HepG2 (cell line): ENCODE results near the gene PNKD. TPM values are rescaled to one million over a fixed set of nuclear protein-coding genes. Genes with fewer than 3 reads are reported as not detected.

ENCODE experiments used
- ATAC-seq: fragments of 200-7000 bp; cut with Tn5 transposase; 3 replicates; pipeline ENCODE4 v1.9.1; 2020; ENCODE audit warnings: mild to moderate bottlenecking, moderate library complexity
- BruUV-seq: library from RNA; stranded (reverse); fragments of 400-500 nt; replicated peaks from 2 replicates; lab custom pipeline; 2021; lab: Mats Ljungman, UMichigan
- CTCF ChIA-PET: fragments of 300-600 bp; formaldehyde crosslinking; extraction: SDS; loops from one replicate; lab custom pipeline; 2021; ENCODE audit warnings: low total read pairs, inconsistent platforms, low intra/inter-chr PET ratio; lab: Yijun Ruan, JAX
- POLR2A ChIA-PET: fragments of 350-600 bp; sonication (Branson Sonifier 250); formaldehyde crosslinking; loops from one replicate; lab custom pipeline; 2020; ENCODE audit warnings: antibody characterized with exemption, inconsistent platforms; lab: Yijun Ruan, JAX
- DNase-seq: peaks from one replicate; pipeline ENCODE4 v3.0.0-alpha.2; 2015; ENCODE audit warnings: low spot score
- FAIRE-seq: peaks from 3 replicates; lab custom pipeline; 2011; peaks lifted over from hg19 to GRCh38; lab: Jason Lieb, UNC
- H2AFZ ChIP-seq: one replicate; pipeline ENCODE4 v1.6.1; 2011; ENCODE audit warnings: low read length, inconsistent platforms
- H3K27ac ChIP-seq: fragments of 300-600 bp; 3 replicates; pipeline ENCODE4 v1.8.0; 2011; ENCODE audit warnings: mixed run types, mild to moderate bottlenecking, mixed read lengths, low read length, inconsistent platforms; ENCODE audit not compliant: insufficient read depth; ENCODE audit errors: extremely low read length
- H3K27me3 ChIP-seq, 2 experiments: fragments of 200-600 bp in 1 of 2; 2 replicates in 1 of 2; 3 replicates in 1 of 2; pipeline versions ENCODE4 v1.6.0 to v1.8.0; 2011; ENCODE audit warnings: low read length in 2 of 2, mild to moderate bottlenecking in 2 of 2, moderate library complexity in 2 of 2, inconsistent platforms in 1 of 2; ENCODE audit not compliant: insufficient read depth in 2 of 2, control insufficient read depth in 1 of 2
- H3K36me3 ChIP-seq, 2 experiments: fragments of 200-600 bp in 1 of 2; replicated peaks in 1 of 2; 2 replicates in 1 of 2; 3 replicates in 1 of 2; pipeline versions ENCODE4 v1.5.1 to v1.8.0; 2011; ENCODE audit warnings: low read length in 2 of 2, inconsistent platforms in 1 of 2; ENCODE audit not compliant: insufficient read depth in 2 of 2, control insufficient read depth in 1 of 2
- H3K4me1 ChIP-seq: 2 replicates; pipeline ENCODE4 v1.5.1; 2012; ENCODE audit warnings: low read length, inconsistent platforms; ENCODE audit not compliant: insufficient read depth
- H3K4me2 ChIP-seq: 2 replicates; pipeline ENCODE4 v1.6.0; 2011; ENCODE audit warnings: low read depth, low read length, inconsistent platforms
- H3K4me3 ChIP-seq, 3 experiments: fragments of 200-600 bp in 1 of 3; sonication (generic), shearing (Covaris generic) in 1 of 3; replicated peaks in 1 of 3; 2 replicates each; pipeline ENCODE4 v1.5.1; 2011 to 2016; ENCODE audit warnings: low read length in 3 of 3, inconsistent platforms in 2 of 3, low read depth in 2 of 3, mild to moderate bottlenecking in 2 of 3, control low read depth in 1 of 3, mixed read lengths in 1 of 3; ENCODE audit not compliant: insufficient read depth in 1 of 3
- H3K79me2 ChIP-seq: one replicate; pipeline ENCODE4 v1.6.1; 2011; ENCODE audit warnings: low read length, inconsistent platforms; ENCODE audit not compliant: insufficient read depth
- H3K9ac ChIP-seq: 2 replicates; pipeline ENCODE4 v1.6.0; 2011; ENCODE audit warnings: mild to moderate bottlenecking, low read depth, low read length, inconsistent platforms; ENCODE audit not compliant: insufficient read depth
- H3K9me3 ChIP-seq: 2 replicates; pipeline ENCODE4 v1.5.1; 2012; ENCODE audit warnings: mild to moderate bottlenecking, low read length
- H4K20me1 ChIP-seq: 2 replicates; pipeline ENCODE4 v1.6.0; 2011; ENCODE audit warnings: inconsistent platforms, mild to moderate bottlenecking, low read length, moderate library complexity; ENCODE audit not compliant: insufficient read depth
- ESRRA ChIP-seq: sonication (generic); formaldehyde crosslinking; IDR thresholded peaks from 2 replicates; pipeline ENCODE4 v1.5.1; 2020; ENCODE audit warnings: mild to moderate bottlenecking, low read depth, missing genetic modification reagents
- HOXD1 ChIP-seq: sonication (generic); formaldehyde crosslinking; IDR thresholded peaks from 2 replicates; pipeline ENCODE4 v1.5.0; 2020; ENCODE audit warnings: missing genetic modification reagents
- MATR3 ChIP-seq: sonication (generic); formaldehyde crosslinking; IDR thresholded peaks from 2 replicates; pipeline ENCODE4 v1.4.0; 2020; ENCODE audit warnings: missing genetic modification reagents
- MXD3 ChIP-seq: IDR thresholded peaks from 2 replicates; pipeline ENCODE4 v1.6.1; 2016; ENCODE audit warnings: mild to moderate bottlenecking, missing biosample characterization, missing genetic modification reagents
- SALL1 ChIP-seq: sonication (generic); formaldehyde crosslinking; IDR thresholded peaks from 2 replicates; pipeline ENCODE4 v1.8.0; 2022; ENCODE audit warnings: mild to moderate bottlenecking, missing genetic modification reagents
- TERF1 ChIP-seq: sonication (generic); formaldehyde crosslinking; IDR thresholded peaks from 2 replicates; pipeline ENCODE4 v1.8.0; 2022; ENCODE audit warnings: mild to moderate bottlenecking, missing genetic modification reagents, moderate library complexity
- THYN1 ChIP-seq: sonication (generic); formaldehyde crosslinking; IDR thresholded peaks from 2 replicates; pipeline ENCODE4 v1.8.1; 2023; ENCODE audit warnings: low read depth, mild to moderate bottlenecking, moderate library complexity, missing genetic modification reagents, borderline replicate concordance
- TP53 ChIP-seq: sonication (generic); formaldehyde crosslinking; conservative IDR thresholded peaks from 2 replicates; pipeline ENCODE4 v1.4.0; 2020; ENCODE audit warnings: missing genetic modification reagents
- ZNF136 ChIP-seq: sonication (generic); formaldehyde crosslinking; IDR thresholded peaks from 2 replicates; pipeline ENCODE4 v1.8.1; 2022; ENCODE audit warnings: low read depth, mild to moderate bottlenecking, moderate library complexity, missing genetic modification reagents
- ZNF549 ChIP-seq: sonication (generic); formaldehyde crosslinking; IDR thresholded peaks from 2 replicates; pipeline ENCODE4 v1.5.0; 2020; ENCODE audit warnings: missing genetic modification reagents
- ZNF776 ChIP-seq: sonication (generic); formaldehyde crosslinking; IDR thresholded peaks from 2 replicates; pipeline ENCODE4 v1.4.0; 2020; ENCODE audit warnings: mild to moderate bottlenecking, missing genetic modification reagents
- WGBS: methylation state at CpG from one replicate; pipeline ENCODE4 v1.1.6; 2017; ENCODE audit warnings: low lambda C conversion rate; 5-methylcytosine and 5-hydroxymethylcytosine counted together
- in situ Hi-C: cut with HindIII; loops from 2 replicates; pipeline ENCODE4 v1.10.0; 2017; ENCODE audit warnings: low pct_unique_long_range_greater_than_20kb; ENCODE audit not compliant: extremely low pct_ligation_motif_present
- intact Hi-C: fragments of 100-400 bp; cut with micrococcal nuclease; formaldehyde crosslinking; loops from one replicate; pipeline ENCODE4 v1.10.0; 2022; ENCODE audit not compliant: unreplicated experiment
- polyA plus RNA-seq, 8 experiments: library from polyadenylated mRNA; depleted of rRNA in 3 of 8; stranded (reverse) in 7 of 8; unstranded in 1 of 8; fragments of >200 nt; fragmentation: Illumina TruSeq in 4 of 8; extraction: Trizol in 4 of 8; gene quantifications; 2 replicates each; pipeline versions ENCODE4 v1.2.1 to v1.2.3, GENCODE V29; 2011 to 2016; ENCODE audit warnings: low read depth in 4 of 8, missing spikeins in 1 of 8, mixed read lengths in 1 of 8; ENCODE audit not compliant: insufficient read depth in 1 of 8
- total RNA-seq, 5 experiments: library from RNA; depleted of rRNA; stranded (reverse); fragments of >200 nt; fragmentation: Illumina TruSeq; extraction: Trizol; gene quantifications; 2 replicates each; pipeline ENCODE4 v1.2.3, GENCODE V29; 2016; ENCODE audit warnings: low read depth in 1 of 5

Gene PNKD
- total and polyA plus RNA-seq, 2 of the 13 experiments (the other 11 are each of a cell fraction or from before 2014, with no cell fraction given), result 55.9 to 80.4 TPM

GRCh38 chr2:218367415-218368149 lies 97.3 kb downstream of the PNKD start:
- DNase-seq, result no peak
- WGBS, result 83% methylated on average over 59 of the region's 60 CpGs
- Histone ChIP-seq H3K4me1 (peaks cover 46% of the 10 kb centered on the region), H3K4me2 (no peak overlapping the region), H4K20me1 (no peaks in the 10 kb centered on the region)
- TF ChIP-seq SALL1 (CRISPR knock-in tag) (no peak), ZNF776 (CRISPR knock-in tag) (no peak), ESRRA (CRISPR knock-in tag) (no peak), HOXD1 (CRISPR knock-in tag) (no peak), THYN1 (CRISPR knock-in tag) (no peak), TP53 (CRISPR knock-in tag) (no peak), TERF1 (CRISPR knock-in tag) (no peak), ZNF549 (CRISPR knock-in tag) (no peak), MXD3 (CRISPR knock-in tag) (no peak), ZNF136 (no peak), MATR3 (CRISPR knock-in tag) (no peak)
- TF ChIP-seq, all 625 proteins: peak for 0
- in situ Hi-C loops, result no loop called here
- H3K9ac ChIP-seq, result no peak overlapping the region
- H3K27me3 ChIP-seq, result peaks cover 2% of the 10 kb centered on the region in 2 experiments; a peak in 3 of 5 replicates
- POLR2A ChIA-PET, result no interaction called here
- no peak overlapping the region for H3K27ac ChIP-seq
- intact Hi-C loops, result no loop called here
- BruUV-seq, result no TSS peak
- no peak for FAIRE-seq
- CTCF ChIA-PET, result no interaction called here
- no peaks in the 10 kb centered on the region for H3K79me2 ChIP-seq
- H3K4me3 ChIP-seq, result no peak overlapping the region
- no peaks in the 10 kb centered on the region for H3K36me3 ChIP-seq
- ATAC-seq, result no peak
- H2AFZ ChIP-seq, result no peak overlapping the region
- H3K9me3 ChIP-seq, result no peaks in the 10 kb centered on the region
